ENCODE results near the gene THAP6.

Gene THAP6

DNA sequence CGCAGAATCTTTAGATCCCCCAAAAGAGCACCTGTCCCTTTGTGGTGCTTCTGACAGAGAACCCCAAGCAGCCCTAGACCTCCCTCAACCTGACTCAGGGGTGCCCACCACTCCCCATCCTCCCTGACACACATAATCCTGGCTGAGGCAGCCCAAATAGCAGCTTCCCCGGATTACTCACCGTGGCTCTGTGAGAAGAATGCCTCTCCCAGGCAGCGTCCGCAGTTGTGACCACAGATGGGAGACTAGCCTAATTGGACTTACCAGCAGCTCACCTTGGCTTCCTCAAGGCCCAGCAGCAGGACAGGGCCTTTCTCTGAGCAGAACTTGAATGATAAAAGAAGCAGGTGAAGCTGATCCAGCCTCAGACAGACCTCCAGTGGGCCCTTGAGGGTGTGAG, 31.3 kb downstream of the THAP6 start:
- no peak for TF ChIP-seq ZNF138 (tag by site-specific recombination; IDR thresholded peaks at IDR 0.05; ENCODE audit: borderline replicate concordance)
- TF ChIP-seq ZNF140 (tag by site-specific recombination; IDR thresholded peaks at IDR 0.05) = no peak
- no peak for TF ChIP-seq ZNF433 (tag by site-specific recombination; IDR thresholded peaks at IDR 0.05; ENCODE audit: low read depth)
- TF ChIP-seq GLIS2 (tag by site-specific recombination; IDR thresholded peaks at IDR 0.05) = no peak
- TF ChIP-seq, protein P1, sequence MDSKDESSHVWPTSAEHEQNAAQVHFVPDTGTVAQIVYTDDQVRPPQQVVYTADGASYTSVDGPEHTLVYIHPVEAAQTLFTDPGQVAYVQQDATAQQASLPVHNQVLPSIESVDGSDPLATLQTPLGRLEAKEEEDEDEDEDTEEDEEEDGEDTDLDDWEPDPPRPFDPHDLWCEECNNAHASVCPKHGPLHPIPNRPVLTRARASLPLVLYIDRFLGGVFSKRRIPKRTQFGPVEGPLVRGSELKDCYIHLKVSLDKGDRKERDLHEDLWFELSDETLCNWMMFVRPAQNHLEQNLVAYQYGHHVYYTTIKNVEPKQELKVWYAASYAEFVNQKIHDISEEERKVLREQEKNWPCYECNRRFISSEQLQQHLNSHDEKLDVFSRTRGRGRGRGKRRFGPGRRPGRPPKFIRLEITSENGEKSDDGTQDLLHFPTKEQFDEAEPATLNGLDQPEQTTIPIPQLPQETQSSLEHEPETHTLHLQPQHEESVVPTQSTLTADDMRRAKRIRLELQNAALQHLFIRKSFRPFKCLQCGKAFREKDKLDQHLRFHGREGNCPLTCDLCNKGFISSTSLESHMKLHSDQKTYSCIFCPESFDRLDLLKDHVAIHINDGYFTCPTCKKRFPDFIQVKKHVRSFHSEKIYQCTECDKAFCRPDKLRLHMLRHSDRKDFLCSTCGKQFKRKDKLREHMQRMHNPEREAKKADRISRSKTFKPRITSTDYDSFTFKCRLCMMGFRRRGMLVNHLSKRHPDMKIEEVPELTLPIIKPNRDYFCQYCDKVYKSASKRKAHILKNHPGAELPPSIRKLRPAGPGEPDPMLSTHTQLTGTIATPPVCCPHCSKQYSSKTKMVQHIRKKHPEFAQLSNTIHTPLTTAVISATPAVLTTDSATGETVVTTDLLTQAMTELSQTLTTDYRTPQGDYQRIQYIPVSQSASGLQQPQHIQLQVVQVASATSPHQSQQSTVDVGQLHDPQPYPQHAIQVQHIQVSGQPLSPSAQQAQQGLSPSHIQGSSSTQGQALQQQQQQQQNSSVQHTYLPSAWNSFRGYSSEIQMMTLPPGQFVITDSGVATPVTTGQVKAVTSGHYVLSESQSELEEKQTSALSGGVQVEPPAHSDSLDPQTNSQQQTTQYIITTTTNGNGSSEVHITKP (tag by site-specific recombination; IDR thresholded peaks at IDR 0.05) = no peak
- TF ChIP-seq, protein P2, sequence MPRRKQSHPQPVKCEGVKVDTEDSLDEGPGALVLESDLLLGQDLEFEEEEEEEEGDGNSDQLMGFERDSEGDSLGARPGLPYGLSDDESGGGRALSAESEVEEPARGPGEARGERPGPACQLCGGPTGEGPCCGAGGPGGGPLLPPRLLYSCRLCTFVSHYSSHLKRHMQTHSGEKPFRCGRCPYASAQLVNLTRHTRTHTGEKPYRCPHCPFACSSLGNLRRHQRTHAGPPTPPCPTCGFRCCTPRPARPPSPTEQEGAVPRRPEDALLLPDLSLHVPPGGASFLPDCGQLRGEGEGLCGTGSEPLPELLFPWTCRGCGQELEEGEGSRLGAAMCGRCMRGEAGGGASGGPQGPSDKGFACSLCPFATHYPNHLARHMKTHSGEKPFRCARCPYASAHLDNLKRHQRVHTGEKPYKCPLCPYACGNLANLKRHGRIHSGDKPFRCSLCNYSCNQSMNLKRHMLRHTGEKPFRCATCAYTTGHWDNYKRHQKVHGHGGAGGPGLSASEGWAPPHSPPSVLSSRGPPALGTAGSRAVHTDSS (tag by site-specific recombination; IDR thresholded peaks at IDR 0.05) = no peak
- TF ChIP-seq ZNF416 (tag by site-specific recombination; IDR thresholded peaks at IDR 0.05) = no peak
- no peak for TF ChIP-seq ZBTB21 (tag by site-specific recombination; IDR thresholded peaks at IDR 0.05)
- POLR2A ChIA-PET = no interaction called here
- Histone ChIP-seq H3K4me1 (ENCODE audit: control insufficient read depth, insufficient read depth, low read length) (no peaks in the 10 kb centered on the region), H3K36me3 (ENCODE audit: control insufficient read depth in 2 of 2, insufficient read depth in 1 of 2, low read length in 2 of 2) (peaks cover 0 to 7% of the 10 kb centered on the region in 2 experiments; a peak in 1 of 3 replicates), H3K9me3 (ENCODE audit: control insufficient read depth, insufficient read depth, low read depth, low read length) (no peaks in the 10 kb centered on the region), H3K4me3 (ENCODE audit: low read depth, low read length) (no peak overlapping the region), H3K27ac (ENCODE audit: extremely low read depth, low read depth, low read length) (no peak overlapping the region)
- CTCF ChIA-PET = no interaction called here

DNA sequence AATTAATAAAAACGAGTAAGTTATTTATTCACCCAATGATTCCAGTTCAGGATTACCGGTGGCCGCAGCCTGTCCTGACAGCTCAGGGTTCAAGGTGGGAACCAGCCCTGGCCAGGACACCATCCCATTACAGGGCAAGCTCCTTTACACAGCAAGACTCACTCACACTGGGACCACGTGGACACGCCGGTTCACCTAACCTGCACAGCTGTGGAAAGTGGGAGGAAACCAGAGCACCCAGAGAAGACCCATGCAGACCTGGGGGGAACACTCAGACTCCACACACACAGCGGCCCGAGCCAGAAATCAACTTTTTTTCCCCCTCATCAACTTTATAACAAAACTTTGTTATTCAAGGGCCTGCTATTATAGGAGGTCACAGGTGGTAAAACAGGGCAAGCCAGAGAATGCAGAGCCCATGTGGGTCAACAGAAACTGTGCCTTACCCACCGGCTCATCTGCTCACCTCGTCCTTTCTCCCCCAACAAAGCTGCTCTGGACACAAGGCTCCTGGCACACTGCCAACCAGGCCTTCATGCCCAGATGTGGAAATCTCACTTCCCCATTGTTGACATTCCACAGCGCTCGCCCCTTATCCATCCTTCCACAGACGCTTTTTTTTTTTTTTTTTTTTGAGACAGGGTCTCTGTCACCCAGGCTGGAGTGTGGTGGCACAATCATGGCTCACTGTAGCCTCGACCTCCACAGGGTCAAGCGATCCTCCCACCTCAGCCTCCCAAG, 33.5 kb downstream of the THAP6 start:
- H3K27ac ChIP-seq (ENCODE audit: extremely low read depth, low read depth, low read length) = no peak overlapping the region
- CTCF ChIA-PET = interaction anchor here (0.6 kb wide), 1 partner anchor 9 kb away, joined by 6 read pairs; no protein-coding TSS in a partner anchor
- H3K4me1 ChIP-seq (ENCODE audit: control insufficient read depth, insufficient read depth, low read length) = no peaks in the 10 kb centered on the region
- POLR2A ChIA-PET = interaction anchor here (0.6 to 0.7 kb wide), 2 partner anchors 152 to 289 kb away, joined by 3 to 7 read pairs; no protein-coding TSS in a partner anchor
- TF ChIP-seq ZNF350 (tag by site-specific recombination; IDR thresholded peaks at IDR 0.05) (no peak), ZNF544 (tag by site-specific recombination; IDR thresholded peaks at IDR 0.05) (no peak), ZNF157 (tag by site-specific recombination; IDR thresholded peaks at IDR 0.05) (no peak), MEIS1 (CRISPR knock-in tag; IDR thresholded peaks at IDR 0.05; ENCODE audit: borderline replicate concordance) (no peak), ZNF324 (tag by site-specific recombination; IDR thresholded peaks at IDR 0.05) (no peak), ZFP69B (tag by site-specific recombination; IDR thresholded peaks at IDR 0.05) (no peak), ZNF2 (tag by site-specific recombination; IDR thresholded peaks at IDR 0.05) (no peak), ZNF621 (tag by site-specific recombination; IDR thresholded peaks at IDR 0.05) (no peak), ZXDB (tag by site-specific recombination; IDR thresholded peaks at IDR 0.05) (no peak), MZF1 (tag by site-specific recombination; IDR thresholded peaks at IDR 0.05; ENCODE audit: borderline replicate concordance) (no peak), ZNF138 (tag by site-specific recombination; IDR thresholded peaks at IDR 0.05; ENCODE audit: borderline replicate concordance) (no peak), HOXC10 (CRISPR knock-in tag; IDR thresholded peaks at IDR 0.05) (no peak), ZNF416 (tag by site-specific recombination; IDR thresholded peaks at IDR 0.05) (no peak), ZNF223 (tag by site-specific recombination; IDR thresholded peaks at IDR 0.05) (no peak)
- TF ChIP-seq, protein P3, sequence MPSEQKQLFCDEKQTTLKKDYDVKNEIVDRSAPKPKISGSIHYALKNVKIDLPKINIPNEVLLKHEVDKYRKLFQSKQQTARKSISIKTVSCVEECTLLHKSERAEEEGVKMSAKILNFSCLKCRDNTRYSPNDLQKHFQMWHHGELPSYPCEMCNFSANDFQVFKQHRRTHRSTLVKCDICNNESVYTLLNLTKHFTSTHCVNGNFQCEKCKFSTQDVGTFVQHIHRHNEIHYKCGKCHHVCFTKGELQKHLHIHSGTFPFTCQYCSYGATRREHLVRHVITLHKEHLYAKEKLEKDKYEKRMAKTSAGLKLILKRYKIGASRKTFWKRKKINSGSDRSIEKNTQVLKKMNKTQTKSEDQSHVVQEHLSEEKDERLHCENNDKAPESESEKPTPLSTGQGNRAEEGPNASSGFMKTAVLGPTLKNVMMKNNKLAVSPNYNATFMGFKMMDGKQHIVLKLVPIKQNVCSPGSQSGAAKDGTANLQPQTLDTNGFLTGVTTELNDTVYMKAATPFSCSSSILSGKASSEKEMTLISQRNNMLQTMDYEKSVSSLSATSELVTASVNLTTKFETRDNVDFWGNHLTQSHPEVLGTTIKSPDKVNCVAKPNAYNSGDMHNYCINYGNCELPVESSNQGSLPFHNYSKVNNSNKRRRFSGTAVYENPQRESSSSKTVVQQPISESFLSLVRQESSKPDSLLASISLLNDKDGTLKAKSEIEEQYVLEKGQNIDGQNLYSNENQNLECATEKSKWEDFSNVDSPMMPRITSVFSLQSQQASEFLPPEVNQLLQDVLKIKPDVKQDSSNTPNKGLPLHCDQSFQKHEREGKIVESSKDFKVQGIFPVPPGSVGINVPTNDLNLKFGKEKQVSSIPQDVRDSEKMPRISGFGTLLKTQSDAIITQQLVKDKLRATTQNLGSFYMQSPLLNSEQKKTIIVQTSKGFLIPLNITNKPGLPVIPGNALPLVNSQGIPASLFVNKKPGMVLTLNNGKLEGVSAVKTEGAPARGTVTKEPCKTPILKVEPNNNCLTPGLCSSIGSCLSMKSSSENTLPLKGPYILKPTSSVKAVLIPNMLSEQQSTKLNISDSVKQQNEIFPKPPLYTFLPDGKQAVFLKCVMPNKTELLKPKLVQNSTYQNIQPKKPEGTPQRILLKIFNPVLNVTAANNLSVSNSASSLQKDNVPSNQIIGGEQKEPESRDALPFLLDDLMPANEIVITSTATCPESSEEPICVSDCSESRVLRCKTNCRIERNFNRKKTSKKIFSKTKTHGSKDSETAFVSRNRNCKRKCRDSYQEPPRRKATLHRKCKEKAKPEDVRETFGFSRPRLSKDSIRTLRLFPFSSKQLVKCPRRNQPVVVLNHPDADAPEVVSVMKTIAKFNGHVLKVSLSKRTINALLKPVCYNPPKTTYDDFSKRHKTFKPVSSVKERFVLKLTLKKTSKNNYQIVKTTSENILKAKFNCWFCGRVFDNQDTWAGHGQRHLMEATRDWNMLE (tag by site-specific recombination; conservative IDR thresholded peaks at IDR 0.05; ENCODE audit: low read depth) = no peak
- TF ChIP-seq, protein P4, sequence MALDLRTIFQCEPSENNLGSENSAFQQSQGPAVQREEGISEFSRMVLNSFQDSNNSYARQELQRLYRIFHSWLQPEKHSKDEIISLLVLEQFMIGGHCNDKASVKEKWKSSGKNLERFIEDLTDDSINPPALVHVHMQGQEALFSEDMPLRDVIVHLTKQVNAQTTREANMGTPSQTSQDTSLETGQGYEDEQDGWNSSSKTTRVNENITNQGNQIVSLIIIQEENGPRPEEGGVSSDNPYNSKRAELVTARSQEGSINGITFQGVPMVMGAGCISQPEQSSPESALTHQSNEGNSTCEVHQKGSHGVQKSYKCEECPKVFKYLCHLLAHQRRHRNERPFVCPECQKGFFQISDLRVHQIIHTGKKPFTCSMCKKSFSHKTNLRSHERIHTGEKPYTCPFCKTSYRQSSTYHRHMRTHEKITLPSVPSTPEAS (tag by site-specific recombination; IDR thresholded peaks at IDR 0.05) = no peak
- H3K9me3 ChIP-seq (ENCODE audit: control insufficient read depth, insufficient read depth, low read depth, low read length) = no peaks in the 10 kb centered on the region
- H3K4me3 ChIP-seq (ENCODE audit: low read depth, low read length) = no peak overlapping the region
- H3K36me3 ChIP-seq (ENCODE audit: control insufficient read depth in 2 of 2, insufficient read depth in 1 of 2, low read length in 2 of 2) = peaks cover 0 to 7% of the 10 kb centered on the region in 2 experiments; a peak in 1 of 3 replicates

Measured in HEK293 (cell line).